ENCODE results near the gene ANKRD34C.

- no peak for TF ChIP-seq POLR2A (IDR thresholded peaks at IDR 0.05)
- TF ChIP-seq, protein P1, sequence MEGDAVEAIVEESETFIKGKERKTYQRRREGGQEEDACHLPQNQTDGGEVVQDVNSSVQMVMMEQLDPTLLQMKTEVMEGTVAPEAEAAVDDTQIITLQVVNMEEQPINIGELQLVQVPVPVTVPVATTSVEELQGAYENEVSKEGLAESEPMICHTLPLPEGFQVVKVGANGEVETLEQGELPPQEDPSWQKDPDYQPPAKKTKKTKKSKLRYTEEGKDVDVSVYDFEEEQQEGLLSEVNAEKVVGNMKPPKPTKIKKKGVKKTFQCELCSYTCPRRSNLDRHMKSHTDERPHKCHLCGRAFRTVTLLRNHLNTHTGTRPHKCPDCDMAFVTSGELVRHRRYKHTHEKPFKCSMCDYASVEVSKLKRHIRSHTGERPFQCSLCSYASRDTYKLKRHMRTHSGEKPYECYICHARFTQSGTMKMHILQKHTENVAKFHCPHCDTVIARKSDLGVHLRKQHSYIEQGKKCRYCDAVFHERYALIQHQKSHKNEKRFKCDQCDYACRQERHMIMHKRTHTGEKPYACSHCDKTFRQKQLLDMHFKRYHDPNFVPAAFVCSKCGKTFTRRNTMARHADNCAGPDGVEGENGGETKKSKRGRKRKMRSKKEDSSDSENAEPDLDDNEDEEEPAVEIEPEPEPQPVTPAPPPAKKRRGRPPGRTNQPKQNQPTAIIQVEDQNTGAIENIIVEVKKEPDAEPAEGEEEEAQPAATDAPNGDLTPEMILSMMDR (IDR thresholded peaks at IDR 0.05): no peak
These were observed 49.3 kb upstream of the ANKRD34C start for GRCh38 chr15:79233236-79233635.

Data from uterus (tissue), 2 donors.